Spleen (tissue), 11 donors: ENCODE measurements around the gene CASP3. TPM values are rescaled to one million over a fixed set of nuclear protein-coding genes. Genes with fewer than 3 reads are reported as not detected.
A peak's percentile ranks its signal among the peaks of the same experiment; 100 is the strongest.

Experiments
- DNase-seq: peaks from one replicate; pipeline ENCODE4 v3.0.0-alpha.2; 2020
- H3K27ac ChIP-seq, 8 donors: fragments of 200-600 bp; sonication (generic) in 7 of 8; 1 replicate in 4 of 8; 2 replicates in 4 of 8; pipeline versions ENCODE4 v1.5.0 to v1.8.0; 2016 to 2021; ENCODE audit warnings: inconsistent platforms in 4 of 8, mild to moderate bottlenecking in 4 of 8, moderate library complexity in 1 of 8
- H3K27me3 ChIP-seq, 7 donors: fragments of 200-600 bp; sonication (generic) in 6 of 7; replicated peaks in 1 of 7; 1 replicate in 4 of 7; 2 replicates in 3 of 7; pipeline versions ENCODE4 v1.5.0 to v1.8.0; 2016 to 2021; ENCODE audit warnings: inconsistent platforms in 3 of 7, mild to moderate bottlenecking in 1 of 7
- H3K36me3 ChIP-seq, 6 donors: fragments of 200-600 bp; sonication (generic) in 5 of 6; 1 replicate in 4 of 6; 2 replicates in 2 of 6; pipeline versions ENCODE4 v1.5.0 to v1.8.0; 2016 to 2021; ENCODE audit warnings: inconsistent platforms in 2 of 6
- H3K4me1 ChIP-seq, 6 donors: fragments of 200-600 bp; sonication (generic) in 5 of 6; 1 replicate in 3 of 6; 2 replicates in 3 of 6; pipeline versions ENCODE4 v1.5.0 to v1.8.0; 2016 to 2021; ENCODE audit warnings: inconsistent platforms in 3 of 6
- H3K4me3 ChIP-seq, 8 donors: fragments of 200-600 bp; sonication (generic) in 7 of 8; 1 replicate in 4 of 8; 2 replicates in 4 of 8; pipeline versions ENCODE4 v1.5.0 to v1.8.0; 2016 to 2021; ENCODE audit warnings: inconsistent platforms in 4 of 8, mild to moderate bottlenecking in 4 of 8, moderate library complexity in 2 of 8
- H3K9me3 ChIP-seq, 8 donors: fragments of 200-600 bp; sonication (generic) in 7 of 8; 1 replicate in 4 of 8; 2 replicates in 4 of 8; pipeline versions ENCODE4 v1.5.0 to v1.8.0; 2016 to 2021; ENCODE audit warnings: inconsistent platforms in 4 of 8
- CTCF ChIP-seq, 11 experiments: fragments of 200-600 bp in 7 of 11; fragments of 450-650 bp in 4 of 11; sonication (generic) in 4 of 11; IDR thresholded peaks in 8 of 11; conservative IDR thresholded peaks in 3 of 11; 1 replicate in 7 of 11; 2 replicates in 4 of 11; pipeline versions ENCODE4 v1.4.0 to v1.8.0; 2016 to 2021; ENCODE audit warnings: antibody characterized with exemption in 11 of 11, inconsistent platforms in 4 of 11, mild to moderate bottlenecking in 1 of 11
- POLR2A ChIP-seq, 3 donors: fragments of 450-650 bp; IDR thresholded peaks; one replicate each; pipeline ENCODE4 v1.5.1; 2017; ENCODE audit warnings: antibody characterized with exemption in 3 of 3, mild to moderate bottlenecking in 1 of 3
- POLR2AphosphoS5 ChIP-seq, 3 donors: sonication (generic); formaldehyde crosslinking; IDR thresholded peaks; one replicate each; pipeline ENCODE4 v1.5.1; 2017; ENCODE audit warnings: antibody characterized with exemption in 3 of 3
- WGBS, 5 donors: extraction: QIAGEN DNeasy Blood & Tissue Kit in 3 of 5; methylation state at CpG; one replicate each; pipeline versions ENCODE4 v1.1.5 to v1.1.7; 2013 to 2018; 5-methylcytosine and 5-hydroxymethylcytosine counted together
- intact Hi-C: fragments of 100-400 bp; cut with DNase I; formaldehyde crosslinking; loops from one replicate; pipeline ENCODE4 v1.15.0; 2023; ENCODE audit warnings: low total_unique reads
- polyA plus RNA-seq, 3 donors: library from polyadenylated mRNA; stranded (reverse); fragments of 200-250 nt; gene quantifications; one replicate each; pipeline ENCODE4 v1.2.1, GENCODE V29; 2013
- total RNA-seq, 7 donors: library from RNA; depleted of rRNA in 3 of 7; stranded (reverse); fragments of >200 nt in 3 of 7; fragmentation: NEBNext Ultra II Directional in 4 of 7; extraction: Animal tissue kit (Norgen Biotek cat#: 25700) in 4 of 7; gene quantifications; one replicate each; pipeline versions ENCODE4 v1.1.0 to v1.2.1, GENCODE V29; 2016 to 2021
- donor health status: healthy with polysubstance abuse.
- donor health status: DM: no; HTN: no; CAD: no; lungs with moderate emphysema.
- donor health status: DM: no; HTN: no; CAD: no.
- donor health status: Bipolar disorder and iron deficiency.
- donor health status: healthy.
- donor health status: DM: no; HTN: no; CAD: no.
- donor health status: DM: yes; HTN: yes; CAD: no.

The CASP3 gene
- total and polyA plus RNA-seq, 10 donors: 12.1 to 48.3 (median 29.7) TPM

- H3K9me3 ChIP-seq: no peaks in the 10 kb centered on the region
- no peak for DNase-seq
- H3K36me3 ChIP-seq: peaks cover 0 to 51% (median 19%) of the 10 kb centered on the region in 6 donors
- WGBS, 5 donors: 95 to 97% (median 96%) methylated on average over 5 of the region's 5 CpGs
- intact Hi-C loops: no loop called here
- TF ChIP-seq POLR2A (IDR thresholded peaks at IDR 0.05) (no peak), CTCF (IDR thresholded peaks at IDR 0.05 in 8 of 11, conservative IDR thresholded peaks at IDR 0.05 in 3 of 11) (no peak), POLR2AphosphoS5 (IDR thresholded peaks at IDR 0.05) (no peak)
- peaks cover 0 to under 1% (median 0%) of the 10 kb centered on the region in 6 donors for H3K4me1 ChIP-seq
- H3K4me3 ChIP-seq: no peak overlapping the region
- no peaks in the 10 kb centered on the region for H3K27me3 ChIP-seq
- H3K27ac ChIP-seq: no peak overlapping the region
These were observed 25.8 kb upstream of the CASP3 start for GRCh38 chr4:184675018-184675417.

- no peaks in the 10 kb centered on the region for H3K27me3 ChIP-seq
- H3K4me1 ChIP-seq: peaks cover under 1 to 11% (median 5%) of the 10 kb centered on the region in 6 donors
- WGBS, 5 donors: 61 to 97% (median 84%) methylated on average over 4 of the region's 4 CpGs
- H3K27ac ChIP-seq: no peak overlapping the region
- H3K9me3 ChIP-seq: no peaks in the 10 kb centered on the region
- peaks cover 0 to 60% (median 19%) of the 10 kb centered on the region in 6 donors for H3K36me3 ChIP-seq
- DNase-seq: no peak
- H3K4me3 ChIP-seq: no peak overlapping the region
- TF ChIP-seq POLR2AphosphoS5 (IDR thresholded peaks at IDR 0.05) (no peak), POLR2A (IDR thresholded peaks at IDR 0.05) (no peak), CTCF (IDR thresholded peaks at IDR 0.05 in 8 of 11, conservative IDR thresholded peaks at IDR 0.05 in 3 of 11) (no peak)
- intact Hi-C loops: no loop called here
These were observed 24.8 kb upstream of the CASP3 start for GRCh38 chr4:184674011-184674410.

GRCh38 chr4:184672741-184673140 is 23.5 kb upstream of the CASP3 start:
- H3K27ac ChIP-seq: peak overlapping the region in 1 of 8 donors; percentile 21
- H3K36me3 ChIP-seq: peaks cover 0 to 71% (median 20%) of the 10 kb centered on the region in 6 donors
- TF ChIP-seq POLR2A (IDR thresholded peaks at IDR 0.05) (no peak), POLR2AphosphoS5 (IDR thresholded peaks at IDR 0.05) (no peak), CTCF (IDR thresholded peaks at IDR 0.05 in 8 of 11, conservative IDR thresholded peaks at IDR 0.05 in 3 of 11) (no peak)
- 71 to 93% (median 83%) methylated on average over 6 of the region's 6 CpGs for WGBS, 5 donors
- H3K4me1 ChIP-seq: peaks cover 4 to 24% (median 16%) of the 10 kb centered on the region in 6 donors
- no peaks in the 10 kb centered on the region for H3K9me3 ChIP-seq
- DNase-seq: no peak
- intact Hi-C loops: no loop called here
- no peaks in the 10 kb centered on the region for H3K27me3 ChIP-seq
- no peak overlapping the region for H3K4me3 ChIP-seq

- H3K4me1 ChIP-seq: peaks cover 4 to 35% (median 16%) of the 10 kb centered on the region in 6 donors
- 95 to 97% (median 97%) methylated on average over 9 of the region's 9 CpGs for WGBS, 5 donors
- no peak overlapping the region for H3K27ac ChIP-seq
- no peaks in the 10 kb centered on the region for H3K27me3 ChIP-seq
- intact Hi-C loops: no loop called here
- TF ChIP-seq CTCF (IDR thresholded peaks at IDR 0.05 in 8 of 11, conservative IDR thresholded peaks at IDR 0.05 in 3 of 11): no peak
- TF ChIP-seq POLR2A (IDR thresholded peaks at IDR 0.05): no peak
- TF ChIP-seq POLR2AphosphoS5 (IDR thresholded peaks at IDR 0.05): no peak
- H3K9me3 ChIP-seq: no peaks in the 10 kb centered on the region
- H3K36me3 ChIP-seq: peaks cover 0 to 88% (median 28%) of the 10 kb centered on the region in 6 donors
- DNase-seq: no peak
- H3K4me3 ChIP-seq: no peak overlapping the region
These were observed 21.9 kb upstream of the CASP3 start for GRCh38 chr4:184671101-184671500.
